GM12878 (cell line): Measurements from ENCODE around the gene ARHGAP15. TPM values are rescaled to one million over a fixed set of nuclear protein-coding genes. Genes with fewer than 3 reads are reported as not detected.
A peak's percentile ranks its signal among the peaks of the same experiment; 100 is the strongest.

Experiments
- ATAC-seq: fragments of 200-7000 bp; cut with Tn5 transposase; 3 replicates; pipeline ENCODE4 v1.9.1; 2020; ENCODE audit warnings: mild to moderate bottlenecking, moderate library complexity
- BruUV-seq: library from RNA; stranded (reverse); fragments of 400-500 nt; replicated peaks from 2 replicates; lab custom pipeline; 2021; lab: Mats Ljungman, UMichigan
- CTCF ChIA-PET: fragments of 300-600 bp; sonication (Branson Sonifier 250); formaldehyde crosslinking; extraction: SDS; loops from one replicate; lab custom pipeline; 2021; ENCODE audit warnings: inconsistent platforms; lab: Yijun Ruan, JAX
- POLR2A ChIA-PET: fragments of 350-600 bp; formaldehyde crosslinking; extraction: SDS; loops from one replicate; lab custom pipeline; 2021; ENCODE audit warnings: inconsistent platforms; lab: Charles Lee
- RAD21 ChIA-PET: fragments of 300-600 bp; sonication (Branson Sonifier 250); formaldehyde crosslinking; loops from one replicate; lab custom pipeline; 2023; ENCODE audit warnings: antibody characterized with exemption; ENCODE audit not compliant: unreplicated experiment; lab: Charles Lee
- SMC1A ChIA-PET: fragments of 300-600 bp; sonication (Branson Sonifier 250); formaldehyde crosslinking; loops from one replicate; lab custom pipeline; 2023; ENCODE audit not compliant: unreplicated experiment, uncharacterized antibody; lab: Charles Lee
- DNase-seq: peaks from one replicate; pipeline ENCODE4 v3.0.0-alpha.2; 2011; ENCODE audit warnings: low read depth, low spot score
- FAIRE-seq: peaks from 3 replicates; lab custom pipeline; 2011; peaks lifted over from hg19 to GRCh38; lab: Jason Lieb, UNC
- H2AFZ ChIP-seq: 2 replicates; pipeline ENCODE4 v1.6.0; 2011; ENCODE audit warnings: low read depth, low read length, control low read depth; ENCODE audit not compliant: control insufficient read depth
- H3K27ac ChIP-seq: 2 replicates; pipeline ENCODE4 v1.5.1; 2011; ENCODE audit warnings: control low read depth; ENCODE audit not compliant: control insufficient read depth, insufficient read depth
- H3K27me3 ChIP-seq, 2 experiments: replicated peaks in 1 of 2; 2 replicates each; pipeline versions ENCODE4 v1.6.0 to v1.6.1; 2011; ENCODE audit warnings: low read length in 1 of 2; ENCODE audit not compliant: control insufficient read depth in 2 of 2, insufficient read depth in 2 of 2
- H3K36me3 ChIP-seq, 2 experiments: 2 replicates each; pipeline ENCODE4 v1.5.1; 2011; ENCODE audit warnings: low read length in 1 of 2; ENCODE audit not compliant: control insufficient read depth in 2 of 2, insufficient read depth in 2 of 2
- H3K4me1 ChIP-seq: 2 replicates; pipeline ENCODE4 v1.6.1; 2011; ENCODE audit warnings: mild to moderate bottlenecking, low read length, moderate library complexity, mixed read lengths; ENCODE audit not compliant: control insufficient read depth, insufficient read depth
- H3K4me2 ChIP-seq: 2 replicates; pipeline ENCODE4 v1.6.0; 2011; ENCODE audit warnings: control low read depth; ENCODE audit not compliant: control insufficient read depth, insufficient read depth
- H3K4me3 ChIP-seq: fragments of 200-600 bp; sonication (generic); 2 replicates; pipeline ENCODE4 v1.5.1; 2016
- H3K79me2 ChIP-seq: 2 replicates; pipeline ENCODE4 v1.6.0; 2011; ENCODE audit warnings: low read length; ENCODE audit not compliant: control insufficient read depth, insufficient read depth
- H3K9ac ChIP-seq: 2 replicates; pipeline ENCODE4 v1.8.0; 2011; ENCODE audit warnings: low read length, control low read depth, mixed read lengths; ENCODE audit not compliant: control insufficient read depth, insufficient read depth
- H3K9me3 ChIP-seq: replicated peaks from 3 replicates; pipeline ENCODE4 v1.5.1; 2011; ENCODE audit warnings: mild to moderate bottlenecking, low read length; ENCODE audit not compliant: control insufficient read depth, insufficient read depth
- H4K20me1 ChIP-seq: 2 replicates; pipeline ENCODE4 v1.6.0; 2011; ENCODE audit not compliant: control insufficient read depth, insufficient read depth
- BCLAF1 ChIP-seq: fragments of 450-650 bp; IDR thresholded peaks from 2 replicates; pipeline ENCODE4 v1.6.1; 2017; ENCODE audit warnings: antibody characterized with exemption, mild to moderate bottlenecking, moderate library complexity
- CTCF ChIP-seq, 3 experiments: IDR thresholded peaks in 2 of 3; conservative IDR thresholded peaks in 1 of 3; 2 replicates each; pipeline ENCODE4 v1.5.1; 2011; ENCODE audit warnings: low read depth in 3 of 3, low read length in 3 of 3, mild to moderate bottlenecking in 3 of 3, control low read depth in 2 of 3, moderate library complexity in 2 of 3, inconsistent platforms in 1 of 3, mixed read lengths in 1 of 3; ENCODE audit not compliant: control insufficient read depth in 2 of 3, insufficient read depth in 1 of 3; ENCODE audit errors: extremely low read depth in 1 of 3
- IRF4 ChIP-seq: IDR thresholded peaks from 2 replicates; pipeline ENCODE4 v1.6.1; 2011; ENCODE audit warnings: low read depth, low read length
- JUNB ChIP-seq: IDR thresholded peaks from 2 replicates; pipeline ENCODE4 v1.6.1; 2016; ENCODE audit warnings: antibody characterized with exemption, mild to moderate bottlenecking
- POLR2AphosphoS5 ChIP-seq: IDR thresholded peaks from 2 replicates; pipeline ENCODE4 v1.6.1; 2011; ENCODE audit warnings: mild to moderate bottlenecking, low read length, inconsistent platforms
- RBBP5 ChIP-seq: fragments of 200-600 bp; sonication (generic); conservative IDR thresholded peaks from 2 replicates; pipeline ENCODE4 v1.6.1; 2016
- STAT3 ChIP-seq: IDR thresholded peaks from 2 replicates; pipeline ENCODE4 v1.6.1; 2011; ENCODE audit warnings: low read depth, low read length, improper control_type of control experiment
- TBL1XR1 ChIP-seq: IDR thresholded peaks from 2 replicates; pipeline ENCODE4 v1.6.1; 2012; ENCODE audit warnings: low read depth, low read length, improper control_type of control experiment
- ZBTB33 ChIP-seq: fragments of 450-650 bp; IDR thresholded peaks from 2 replicates; pipeline ENCODE4 v1.6.1; 2017; ENCODE audit warnings: mild to moderate bottlenecking
- WGBS: methylation state at CpG from one replicate; pipeline ENCODE4 v1.1.6; 2016; ENCODE audit warnings: low lambda C conversion rate; ENCODE audit not compliant: insufficient replicate concordance, insufficient coverage; ENCODE audit errors: missing lambda C conversion rate; 5-methylcytosine and 5-hydroxymethylcytosine counted together
- in situ Hi-C: fragments of 300-500 bp; cut with MboI; formaldehyde crosslinking; loops from 9 replicates; pipeline ENCODE4 v1.14.3; 2018; ENCODE audit warnings: mixed read lengths
- intact Hi-C: fragments of 100-400 bp; cut with micrococcal nuclease; formaldehyde crosslinking; loops from one replicate; pipeline ENCODE4 v1.14.2; 2022; ENCODE audit not compliant: unreplicated experiment
- polyA plus RNA-seq, 11 experiments: library from polyadenylated mRNA; depleted of rRNA in 4 of 11; unstranded in 6 of 11; stranded (reverse) in 5 of 11; fragments of >200 nt; fragmentation: Nextera tagmentation in 4 of 11; fragmentation: Illumina TruSeq in 1 of 11; extraction: Ambion mirVana in 4 of 11; extraction: Trizol in 1 of 11; gene quantifications; 1 replicate in 1 of 11; 2 replicates in 10 of 11; pipeline versions ENCODE4 v1.2.1 to v1.2.3, GENCODE V29; 2011 to 2016; ENCODE audit warnings: inconsistent platforms in 2 of 11, missing spikeins in 2 of 11, low read depth in 1 of 11
- total RNA-seq, 4 experiments: library from RNA; depleted of rRNA in 3 of 4; stranded (reverse); fragments of >200 nt in 3 of 4; fragmentation: Illumina TruSeq in 1 of 4; extraction: Trizol in 1 of 4; gene quantifications; 2 replicates each; pipeline versions ENCODE4 v1.2.1 to v1.2.3, GENCODE V29; 2013 to 2021

Gene ARHGAP15
- total and polyA plus RNA-seq, 10 of the 15 experiments (the other 5 are each of a cell fraction or from before 2014, with no cell fraction given) = 38.0 to 92.6 (median 66.7) TPM

- Histone ChIP-seq H3K4me1 (peaks cover 9% of the 10 kb centered on the region), H3K79me2 (peaks cover 17% of the 10 kb centered on the region), H3K4me3 (no peak overlapping the region), H3K27me3 (no peaks in the 10 kb centered on the region), H3K9ac (no peak overlapping the region), H3K4me2 (no peak overlapping the region), H2AFZ (no peak overlapping the region), H3K36me3 (peaks cover 0 to 10% of the 10 kb centered on the region in 2 experiments; a peak in 2 of 4 replicates), H3K27ac (no peak overlapping the region), H3K9me3 (no peaks in the 10 kb centered on the region), H4K20me1 (0 out of 2 replicates have a peak, but pooled peaks cover 3% of the 10 kb centered on the region)
- TF ChIP-seq TBL1XR1 (no peak), STAT3 (no peak), JUNB (no peak)
- DNase-seq (no peak), ATAC-seq (no peak), FAIRE-seq (no peak)
- ChIA-PET RAD21 (interaction anchor here (1.2 to 2.6 kb wide), 4 partner anchors 18 to 46 kb away, joined by 3 to 12 read pairs (median 5); partner anchors contain the start of gene ARHGAP15), CTCF (interaction anchor here (0.8 to 8.8 kb wide), 9 partner anchors 10 to 127 kb away, joined by 3 to 83 read pairs (median 5); partner anchors contain the start of gene ARHGAP15), SMC1A (interaction anchor here (0.6 to 9.1 kb wide), 14 partner anchors 13 to 103 kb away, joined by 3 to 110 read pairs (median 4); partner anchors contain the start of gene ARHGAP15), POLR2A (interaction anchor here (0.6 to 1.7 kb wide), 3 partner anchors 9 to 989 kb away, joined by 3 to 6 read pairs (median 3); no protein-coding TSS in a partner anchor)
- intact Hi-C loops = no loop called here
- 98% methylated on average over 3 of the region's 3 CpGs for WGBS
- BruUV-seq = no TSS peak
- in situ Hi-C loops = no loop called here
Observed at GRCh38 chr2:143157418-143157817, 28.2 kb downstream of the ARHGAP15 start.

- intact Hi-C loops = no loop called here
- no peaks in the 10 kb centered on the region for H3K27me3 ChIP-seq
- H3K9ac ChIP-seq = no peak overlapping the region
- H3K9me3 ChIP-seq = no peaks in the 10 kb centered on the region
- in situ Hi-C loops = no loop called here
- no peak for DNase-seq
- ChIA-PET SMC1A (interaction anchor here (0.6 to 9.1 kb wide), 16 partner anchors 10 to 103 kb away, joined by 3 to 110 read pairs (median 4); partner anchors contain the start of gene ARHGAP15), RAD21 (interaction anchor here (1.2 to 2.6 kb wide), 5 partner anchors 17 to 47 kb away, joined by 3 to 12 read pairs (median 4); partner anchors contain the start of gene ARHGAP15), POLR2A (interaction anchor here (1.7 kb wide), 1 partner anchor 13 kb away, joined by 6 read pairs; no protein-coding TSS in a partner anchor), CTCF (interaction anchor here (0.7 to 8.8 kb wide), 9 partner anchors 10 to 102 kb away, joined by 3 to 83 read pairs (median 5); partner anchors contain the start of gene ARHGAP15)
- H3K79me2 ChIP-seq = peaks cover 14% of the 10 kb centered on the region
- no peak for FAIRE-seq
- no peak overlapping the region for H3K4me3 ChIP-seq
- H4K20me1 ChIP-seq = 0 out of 2 replicates have a peak, but pooled peaks cover 3% of the 10 kb centered on the region
- 89% methylated on average over 3 of the region's 3 CpGs for WGBS
- no peak overlapping the region for H3K27ac ChIP-seq
- H3K36me3 ChIP-seq = peaks cover 0 to 10% of the 10 kb centered on the region in 2 experiments; a peak in 2 of 4 replicates
- H3K4me2 ChIP-seq = peak overlapping the region; percentile 50; the same call in 1 of the 2 replicates
- no TSS peak for BruUV-seq
- H2AFZ ChIP-seq = no peak overlapping the region
- ATAC-seq = no peak
- H3K4me1 ChIP-seq = peaks cover 6% of the 10 kb centered on the region
- TF ChIP-seq CTCF (IDR thresholded peaks at IDR 0.05 in 2 of 3, conservative IDR thresholded peaks at IDR 0.05 in 1 of 3; ENCODE audit: control insufficient read depth in 2 of 3, extremely low read depth in 1 of 3, insufficient read depth in 1 of 3, low read depth in 3 of 3, low read length in 3 of 3) = no peak
- no peak for TF ChIP-seq BCLAF1
- no peak for TF ChIP-seq ZBTB33
- no peak for TF ChIP-seq POLR2AphosphoS5
- TF ChIP-seq RBBP5 = no peak
- no peak for TF ChIP-seq IRF4
Observed at GRCh38 chr2:143158098-143158497, 28.9 kb downstream of the ARHGAP15 start.
